Stimulated activated naive CD8-positive, alpha-beta T cell treated with anti-CD3 and anti-CD28 coated beads, Interleukin-15, amount 100 ng/mL, for 72 hours (primary cell): ENCODE data around the gene UPF1.

ENCODE experiments used
- ATAC-seq: fragments of 150-1000 bp; cut with Tn5 transposase; 2 replicates; pipeline ENCODE4 v1.10.0; 2021; ENCODE audit warnings: mild to moderate bottlenecking, moderate library complexity
- DNase-seq, 2 donors: peaks; one replicate each; pipeline ENCODE4 v3.0.0; 2021 to 2022
- H3K27ac Mint-ChIP-seq, 2 donors: one replicate each; pipeline ENCODE4 v1.8.0; 2022; ENCODE audit warnings: mild to moderate bottlenecking in 2 of 2, mixed read lengths in 2 of 2, moderate library complexity in 2 of 2
- H3K27me3 Mint-ChIP-seq: one replicate; pipeline ENCODE4 v1.8.0; 2022; ENCODE audit warnings: mixed read lengths
- H3K4me1 Mint-ChIP-seq: one replicate; pipeline ENCODE4 v1.8.0; 2022; ENCODE audit warnings: mild to moderate bottlenecking, mixed read lengths
- H3K4me3 Mint-ChIP-seq, 2 donors: one replicate each; pipeline ENCODE4 v1.8.0; 2022; ENCODE audit warnings: mild to moderate bottlenecking in 2 of 2, mixed read lengths in 2 of 2, moderate library complexity in 1 of 2
- H3K9me3 Mint-ChIP-seq, 2 donors: one replicate each; pipeline ENCODE4 v1.8.0; 2022; ENCODE audit warnings: mixed read lengths in 2 of 2

UPF1 gene

GRCh38 chr19:18831524-18832305 lies at the start of gene UPF1:
UPF1 (plus strand) TSS chr19:18831959; CDS start chr19:18832210, 251 bp downstream.
- ATAC-seq, result peak; percentile 90
- Mint-ChIP-seq H3K9me3 (peaks cover 8 to 9% of the 10 kb centered on the region in 2 donors), H3K27ac (peak within 1 kb of the TSS; percentile 98 to 99), H3K4me1 (peaks cover 48% of the 10 kb centered on the region), H3K4me3 (peak within 1 kb of the TSS; percentile 94 to 96), H3K27me3 (peaks cover 10% of the 10 kb centered on the region)
- peak; percentile 95 to 97 for DNase-seq

DNA sequence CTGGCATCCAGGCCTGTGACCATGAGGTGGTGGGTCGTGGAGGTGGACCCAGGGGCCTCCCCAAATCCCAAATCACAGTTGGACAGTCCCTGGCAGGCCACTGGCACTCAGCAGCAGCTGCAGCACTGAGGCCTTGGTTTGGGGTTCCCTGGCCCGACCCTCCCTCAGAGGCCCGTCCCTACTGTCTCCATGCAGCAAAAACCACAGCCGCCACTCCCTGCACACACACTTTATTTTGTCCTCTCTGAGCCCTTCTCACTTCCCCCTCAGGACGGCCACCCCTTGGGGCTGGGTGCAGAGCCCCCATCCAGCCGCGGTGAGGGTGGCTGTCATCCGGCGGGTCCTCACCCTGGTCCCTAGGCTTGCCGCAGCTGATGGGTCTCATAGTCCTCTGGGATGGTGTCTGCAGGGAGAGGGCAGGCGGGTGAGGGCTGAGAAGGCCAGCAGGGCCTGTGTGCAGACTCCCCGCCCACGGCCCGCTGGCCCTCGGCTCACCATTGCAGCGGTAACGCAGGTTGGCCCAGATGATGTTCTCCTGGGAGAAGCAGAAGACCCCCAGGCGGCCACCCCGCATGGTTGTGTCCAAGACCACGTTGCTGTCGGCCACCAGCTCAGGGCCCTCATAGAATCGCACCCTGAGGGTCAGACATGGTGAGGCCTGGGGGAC lies 49.1 kb upstream of the UPF1 start:
- peaks cover 40% of the 10 kb centered on the region for H3K27me3 Mint-ChIP-seq
- H3K4me1 Mint-ChIP-seq, result peaks cover 42% of the 10 kb centered on the region
- no peak overlapping the region for H3K4me3 Mint-ChIP-seq
- no peak overlapping the region for H3K27ac Mint-ChIP-seq
- no peak for ATAC-seq
- no peak for DNase-seq
- H3K9me3 Mint-ChIP-seq, result no peaks in the 10 kb centered on the region

- H3K27ac Mint-ChIP-seq, result peak overlapping the region in 1 of 2 donors; percentile 67
- H3K9me3 Mint-ChIP-seq, result no peaks in the 10 kb centered on the region
- H3K27me3 Mint-ChIP-seq, result peaks cover 55% of the 10 kb centered on the region
- H3K4me1 Mint-ChIP-seq, result peaks cover 46% of the 10 kb centered on the region
- no peak for DNase-seq
- no peak overlapping the region for H3K4me3 Mint-ChIP-seq
- no peak for ATAC-seq
Measured at GRCh38 chr19:18783958-18784785, 47.6 kb upstream of the UPF1 start.

- Mint-ChIP-seq H3K27me3 (peaks cover 61% of the 10 kb centered on the region), H3K4me1 (peaks cover 52% of the 10 kb centered on the region), H3K4me3 (no peak overlapping the region), H3K9me3 (no peaks in the 10 kb centered on the region), H3K27ac (no peak overlapping the region)
- ATAC-seq, result no peak
- no peak for DNase-seq
Measured at GRCh38 chr19:18784786-18785120, 47.0 kb upstream of the UPF1 start.

DNA sequence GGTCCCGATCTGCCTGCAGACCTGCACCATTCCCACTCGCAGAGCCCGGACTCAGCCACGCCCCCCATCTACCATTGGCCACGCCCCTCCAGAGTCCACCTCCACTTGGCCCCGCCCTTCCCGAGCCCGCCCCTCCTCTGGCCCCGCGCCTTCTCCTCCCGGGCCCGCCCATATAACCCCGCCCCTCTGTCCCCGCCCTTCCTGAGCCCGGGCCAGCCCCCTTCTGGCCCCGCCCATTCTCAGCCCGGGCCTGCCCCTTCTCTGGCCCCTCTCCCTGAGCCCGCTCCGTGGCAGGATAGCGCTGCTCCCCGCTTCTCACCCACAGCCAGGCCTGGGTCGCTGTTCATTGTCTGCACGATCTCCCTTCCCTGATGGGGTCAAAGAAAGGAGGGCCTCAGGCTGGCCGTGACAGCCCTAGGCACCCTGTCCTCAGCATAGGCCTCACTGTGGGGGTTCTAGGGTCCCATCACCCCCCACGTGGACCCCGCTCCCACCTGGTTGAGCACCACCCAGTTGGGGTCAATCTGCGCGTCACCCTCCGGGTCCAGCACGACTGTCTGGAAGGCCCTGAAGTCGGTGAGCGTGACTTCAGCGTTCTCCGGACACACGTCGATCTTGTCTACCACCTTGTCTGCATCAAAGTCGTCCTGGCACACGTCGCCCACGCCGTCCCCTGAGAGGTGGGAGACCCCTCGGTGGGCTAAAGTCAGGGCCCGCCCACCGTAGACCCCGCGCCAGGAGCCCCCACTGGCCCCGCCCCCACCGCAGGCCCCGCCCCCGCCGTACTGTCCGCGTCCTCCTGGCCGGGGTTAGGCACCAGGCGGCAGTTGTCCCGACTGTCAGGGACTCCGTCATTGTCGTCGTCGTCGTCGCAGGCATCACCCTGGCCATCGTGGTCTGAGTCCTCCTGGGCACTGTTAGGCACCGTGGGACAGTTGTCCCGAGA lies 46.3 kb upstream of the UPF1 start:
- H3K9me3 Mint-ChIP-seq, result no peaks in the 10 kb centered on the region
- no peak overlapping the region for H3K27ac Mint-ChIP-seq
- peak; percentile 55 to 67 for DNase-seq
- peaks cover 59% of the 10 kb centered on the region for H3K4me1 Mint-ChIP-seq
- H3K4me3 Mint-ChIP-seq, result peak overlapping the region; percentile 56 to 76
- H3K27me3 Mint-ChIP-seq, result peaks cover 68% of the 10 kb centered on the region
- peak; percentile 76 for ATAC-seq

DNA sequence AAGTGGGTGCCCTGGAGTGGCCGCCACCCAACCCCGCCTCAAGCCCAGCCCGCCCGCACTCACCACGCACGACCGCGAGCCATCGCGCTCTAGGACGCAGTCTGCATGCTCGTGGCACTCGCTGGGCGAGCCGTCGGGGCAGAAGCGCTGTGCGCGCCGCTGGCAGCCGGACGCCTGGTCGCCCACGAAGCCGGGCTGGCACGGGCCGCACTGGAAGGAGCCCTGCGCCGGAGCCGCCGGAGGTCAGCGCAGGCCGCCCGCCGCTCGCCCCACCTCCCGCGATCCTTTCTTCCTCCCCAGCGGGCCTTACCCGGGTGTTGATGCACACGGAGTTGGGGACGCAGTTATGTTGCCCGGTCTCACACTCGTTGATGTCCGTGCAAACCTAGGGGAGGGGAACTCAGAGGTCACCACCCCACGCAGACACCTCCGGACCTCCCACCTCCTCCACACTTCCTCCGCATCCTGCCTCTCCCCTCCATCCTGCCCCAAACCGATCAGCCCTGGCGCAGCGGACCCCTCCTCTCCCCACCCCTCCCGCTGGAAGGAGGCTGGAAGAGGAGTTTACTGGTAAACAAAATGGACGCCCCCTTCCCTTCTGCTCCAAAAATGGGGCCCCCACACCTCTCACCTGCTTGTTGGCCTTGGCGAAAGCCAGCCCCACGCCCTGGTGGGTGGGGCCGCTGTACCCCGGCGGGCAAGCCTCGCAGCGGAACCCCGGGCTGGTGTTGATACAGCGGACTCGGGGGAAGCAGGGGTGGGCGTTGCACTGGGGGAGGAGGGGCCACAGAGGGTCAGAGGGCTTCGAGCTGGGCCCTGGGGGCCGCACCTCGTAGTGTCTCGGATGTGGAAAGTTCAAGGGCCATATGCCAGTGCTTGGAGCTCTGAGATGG lies 43.0 kb upstream of the UPF1 start:
- Mint-ChIP-seq H3K9me3 (no peaks in the 10 kb centered on the region), H3K4me1 (peaks cover 66% of the 10 kb centered on the region), H3K4me3 (peak overlapping the region; percentile 43 to 49), H3K27ac (no peak overlapping the region), H3K27me3 (peaks cover 100% of the 10 kb centered on the region)
- ATAC-seq (no peak), DNase-seq (no peak)

- no peak for ATAC-seq
- peaks cover 100% of the 10 kb centered on the region for H3K27me3 Mint-ChIP-seq
- peaks cover 62% of the 10 kb centered on the region for H3K4me1 Mint-ChIP-seq
- no peaks in the 10 kb centered on the region for H3K9me3 Mint-ChIP-seq
- peak overlapping the region; percentile 49 to 59 for H3K4me3 Mint-ChIP-seq
- no peak for DNase-seq
- H3K27ac Mint-ChIP-seq, result no peak overlapping the region
Measured at GRCh38 chr19:18789422-18789869, 42.3 kb upstream of the UPF1 start.

- Mint-ChIP-seq H3K4me1 (peaks cover 57% of the 10 kb centered on the region), H3K4me3 (peak overlapping the region; percentile 72 to 81), H3K27ac (no peak overlapping the region), H3K27me3 (peaks cover 99% of the 10 kb centered on the region), H3K9me3 (no peaks in the 10 kb centered on the region)
- ATAC-seq, result no peak
- no peak for DNase-seq
Measured at GRCh38 chr19:18789883-18790565, 41.7 kb upstream of the UPF1 start.

- Mint-ChIP-seq H3K27ac (no peak within 1 kb of the TSS), H3K4me1 (peaks cover 49% of the 10 kb centered on the region), H3K27me3 (peaks cover 95% of the 10 kb centered on the region), H3K4me3 (peak within 1 kb of the TSS; percentile 72 to 81), H3K9me3 (no peaks in the 10 kb centered on the region)
- ATAC-seq (no peak), DNase-seq (no peak)
Measured at GRCh38 chr19:18790566-18791314, 41.0 kb upstream of the UPF1 start, which contains the start of gene COMP. COMP (minus strand) TSS chr19:18791305; CDS start chr19:18791269, 36 bp downstream.

DNA sequence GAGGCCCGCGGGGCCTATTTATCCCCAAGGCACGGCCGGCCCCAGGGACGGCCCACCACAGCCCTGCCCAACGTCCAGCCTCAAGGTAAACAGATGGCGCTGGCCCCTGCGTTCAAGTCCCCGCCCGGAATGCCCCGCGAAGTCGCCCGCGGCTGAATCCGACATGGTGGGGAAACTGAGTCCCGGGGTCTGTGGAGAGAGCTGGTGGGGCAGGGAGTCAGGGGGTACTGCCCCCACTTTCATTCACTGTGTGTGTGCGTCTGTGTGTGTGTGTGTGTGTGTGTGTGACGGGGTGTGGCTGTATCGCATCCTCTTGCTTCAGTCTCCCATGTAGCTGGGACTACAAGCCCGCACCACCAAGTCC lies 40.5 kb upstream of the UPF1 start:
- Mint-ChIP-seq H3K9me3 (no peaks in the 10 kb centered on the region), H3K27ac (no peak overlapping the region), H3K4me1 (peaks cover 44% of the 10 kb centered on the region), H3K27me3 (peaks cover 89% of the 10 kb centered on the region), H3K4me3 (no peak overlapping the region)
- DNase-seq (no peak), ATAC-seq (no peak)

GRCh38 chr19:18792661-18793060 lies 39.1 kb upstream of the UPF1 start:
- peaks cover 34% of the 10 kb centered on the region for H3K4me1 Mint-ChIP-seq
- peak overlapping the region in 1 of 2 donors; percentile 88 for H3K27ac Mint-ChIP-seq
- H3K4me3 Mint-ChIP-seq, result no peak overlapping the region

GRCh38 chr19:18793144-18794028 lies 38.4 kb upstream of the UPF1 start:
- H3K27ac Mint-ChIP-seq, result peak overlapping the region in 1 of 2 donors; percentile 6
- ATAC-seq, result no peak
- peaks cover 27% of the 10 kb centered on the region for H3K4me1 Mint-ChIP-seq
- no peak overlapping the region for H3K4me3 Mint-ChIP-seq
- DNase-seq, result no peak
- peaks cover 68% of the 10 kb centered on the region for H3K27me3 Mint-ChIP-seq
- no peaks in the 10 kb centered on the region for H3K9me3 Mint-ChIP-seq

More at GRCh38 chr19:18792661-18793060, 39.1 kb upstream of the UPF1 start:
- Mint-ChIP-seq H3K9me3 (no peaks in the 10 kb centered on the region), H3K27me3 (peaks cover 76% of the 10 kb centered on the region)
- no peak for ATAC-seq
- no peak for DNase-seq
